ENCODE measurements around the gene CLIC4. TPM values are rescaled to one million over a fixed set of nuclear protein-coding genes. Genes with fewer than 3 reads are reported as not detected.

Gene CLIC4
- total and polyA plus RNA-seq, 9 of the 15 experiments (the other 6 are each of a cell fraction or from before 2014, with no cell fraction given), result 16.0 to 67.5 (median 38.4) TPM

- TF ChIP-seq ERF (CRISPR knock-in tag; IDR thresholded peaks at IDR 0.05), result 0 out of 2 replicates have a peak, but pooled peaks have one; percentile 38
- TF ChIP-seq ZNF12 (CRISPR knock-in tag; IDR thresholded peaks at IDR 0.05), result peak; percentile 64
- peak; percentile 95 for TF ChIP-seq SUPT5H (IDR thresholded peaks at IDR 0.05)
- peak in 1 of 2 experiments; percentile 86; a peak in 2 of 4 replicates for TF ChIP-seq KDM4B (IDR thresholded peaks at IDR 0.05; ENCODE audit: borderline replicate concordance in 2 of 2, low read depth in 1 of 2)
- no peak; the same call in 1 of the 2 replicates for TF ChIP-seq SIN3B (IDR thresholded peaks at IDR 0.05; ENCODE audit: low read depth)
- no peak; the same call in 1 of the 2 replicates for TF ChIP-seq KLF6 (CRISPR knock-in tag; IDR thresholded peaks at IDR 0.05; ENCODE audit: borderline replicate concordance)
- no peak for TF ChIP-seq ZNF830 (CRISPR knock-in tag; IDR thresholded peaks at IDR 0.05)
- no peak for TF ChIP-seq NFIX (CRISPR knock-in tag; IDR thresholded peaks at IDR 0.05; ENCODE audit: low read depth)
- peak; percentile 37; the same call in 1 of the 2 replicates for TF ChIP-seq TEAD4 (IDR thresholded peaks at IDR 0.05; ENCODE audit: low read length)
- TF ChIP-seq TEAD4 (CRISPR knock-in tag; IDR thresholded peaks at IDR 0.05; ENCODE audit: borderline replicate concordance), result no peak
- TF ChIP-seq FOXK1 (CRISPR knock-in tag; IDR thresholded peaks at IDR 0.05; ENCODE audit: borderline replicate concordance), result peak; percentile 62; the same call in 1 of the 2 replicates
- no peak for TF ChIP-seq NFE2L1 (tag; IDR thresholded peaks at IDR 0.05; ENCODE audit: borderline replicate concordance, low read depth)
- TF ChIP-seq PPARD (CRISPR knock-in tag; IDR thresholded peaks at IDR 0.05), result no peak
- no peak for TF ChIP-seq ZNF398 (CRISPR knock-in tag; IDR thresholded peaks at IDR 0.05)
- TF ChIP-seq ZBTB40 (IDR thresholded peaks at IDR 0.05), result no peak
- no peak for TF ChIP-seq ZBTB40 (CRISPR knock-in tag; IDR thresholded peaks at IDR 0.05)
- TF ChIP-seq ZBTB7A (IDR thresholded peaks at IDR 0.05; ENCODE audit: borderline replicate concordance, control insufficient read depth, low read depth, low read length), result peak; percentile 88
These were observed at the start of gene CLIC4 (continued) for GRCh38 chr1:24744911-24745710.

All from K562 (cell line).